ENCODE measurements around the gene PRLHR.
A peak's percentile ranks its signal among the peaks of the same experiment; 100 is the strongest.

The PRLHR gene

GRCh38 chr10:118586911-118587310, 8.5 kb downstream of the PRLHR start:
- DNase-seq: no peak

GRCh38 chr10:118585794-118586193, 9.7 kb downstream of the PRLHR start:
- DNase-seq: no peak

GRCh38 chr10:118585234-118585633, 10.2 kb downstream of the PRLHR start:
- no peak for DNase-seq

- no peak for DNase-seq
Observed at GRCh38 chr10:118584181-118584954, 11.1 kb downstream of the PRLHR start.

GRCh38 chr10:118583611-118584010, 11.8 kb downstream of the PRLHR start:
- DNase-seq: no peak

- DNase-seq: no peak
Observed at GRCh38 chr10:118582511-118582910, 12.9 kb downstream of the PRLHR start.

GRCh38 chr10:118581340-118581739, 14.1 kb downstream of the PRLHR start:
- no peak for DNase-seq

GRCh38 chr10:118580702-118581101, 14.7 kb downstream of the PRLHR start:
- DNase-seq: no peak

- DNase-seq: no peak
Observed at GRCh38 chr10:118573512-118573911, 21.9 kb downstream of the PRLHR start.

GRCh38 chr10:118572256-118573041, 23.0 kb downstream of the PRLHR start:
- DNase-seq: no peak

GRCh38 chr10:118571123-118571522, 24.3 kb downstream of the PRLHR start:
- no peak for DNase-seq

- no peak for DNase-seq
Observed at GRCh38 chr10:118570591-118570990, 24.9 kb downstream of the PRLHR start.

- no peak for DNase-seq
Observed at GRCh38 chr10:118569882-118570252, 25.6 kb downstream of the PRLHR start.

- DNase-seq: no peak
Observed at GRCh38 chr10:118569241-118569881, 26.1 kb downstream of the PRLHR start.

- DNase-seq: peak; percentile 24
Observed at GRCh38 chr10:118568327-118568848, 27.1 kb downstream of the PRLHR start.

GRCh38 chr10:118567701-118568248, 27.7 kb downstream of the PRLHR start:
- no peak for DNase-seq

- no peak for DNase-seq
Observed at GRCh38 chr10:118566911-118567310, 28.5 kb downstream of the PRLHR start.

- DNase-seq: no peak
Observed at GRCh38 chr10:118565301-118566075, 30.0 kb downstream of the PRLHR start.

- no peak for DNase-seq
Observed at GRCh38 chr10:118564652-118565051, 30.8 kb downstream of the PRLHR start.

- no peak for DNase-seq
Observed at GRCh38 chr10:118564114-118564513, 31.3 kb downstream of the PRLHR start.

GRCh38 chr10:118563373-118563890, 32.0 kb downstream of the PRLHR start:
- no peak for DNase-seq

GRCh38 chr10:118562851-118563250, 32.6 kb downstream of the PRLHR start:
- no peak for DNase-seq
